Fibroblast of lung (primary cell): ENCODE data around the gene FAM107A.

Source experiments
- EZH2 ChIP-seq: IDR thresholded peaks from 2 replicates; pipeline ENCODE4 v1.5.1; 2012; ENCODE audit warnings: low read length, control low read depth, mild to moderate bottlenecking; ENCODE audit errors: missing control alignments
- TF ChIP-seq, protein P1 (sequence below), 2 donors: IDR thresholded peaks in 1 of 2; conservative IDR thresholded peaks in 1 of 2; 1 replicate in 1 of 2; 2 replicates in 1 of 2; pipeline ENCODE4 v1.5.1; 2011 to 2012; ENCODE audit warnings: low read length in 2 of 2, control low read depth in 1 of 2, inconsistent platforms in 1 of 2, low read depth in 1 of 2, mild to moderate bottlenecking in 1 of 2

DNA sequence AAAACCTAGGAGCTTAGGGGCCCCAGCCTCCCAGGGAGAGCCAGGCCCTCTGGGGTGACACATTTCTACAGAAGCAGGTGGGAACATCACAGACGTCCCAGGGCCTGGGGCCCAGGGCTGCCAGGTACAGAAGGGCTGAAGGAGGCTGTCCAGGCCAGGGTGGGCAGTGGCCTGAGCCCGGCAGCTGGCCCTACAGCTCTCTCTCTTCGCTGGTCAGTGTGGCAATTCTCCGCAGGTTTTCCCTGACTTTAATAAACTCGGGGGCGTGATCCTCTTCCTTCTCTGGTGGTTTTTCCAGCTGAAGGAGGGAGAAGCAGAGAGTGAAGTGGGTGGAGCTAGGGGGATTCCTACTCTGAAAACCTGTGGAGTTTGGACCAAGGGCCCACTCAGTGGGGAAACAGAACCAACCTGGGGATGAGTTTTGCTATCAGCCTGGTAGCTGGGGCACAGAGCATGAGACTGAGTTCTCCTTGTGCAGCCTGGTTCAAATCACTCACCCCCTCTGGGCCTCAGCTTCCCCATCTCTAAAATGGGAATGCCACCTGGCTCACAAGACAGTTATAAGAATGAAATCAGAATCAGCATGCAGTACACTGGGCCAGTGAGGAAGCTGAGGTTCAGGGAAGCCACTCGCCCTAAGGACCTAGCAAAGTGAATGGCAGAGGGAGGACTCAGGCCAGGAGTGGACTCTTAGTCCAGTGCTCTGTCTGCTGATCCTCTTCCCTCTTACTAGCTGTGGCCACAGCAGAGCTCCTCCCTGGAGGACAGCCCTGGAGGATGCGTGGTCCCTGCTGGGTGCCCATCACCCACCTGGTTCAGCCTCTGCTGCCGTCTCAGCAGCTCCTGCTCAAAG, 10.6 kb downstream of the FAM107A start:
- TF ChIP-seq, protein P1, sequence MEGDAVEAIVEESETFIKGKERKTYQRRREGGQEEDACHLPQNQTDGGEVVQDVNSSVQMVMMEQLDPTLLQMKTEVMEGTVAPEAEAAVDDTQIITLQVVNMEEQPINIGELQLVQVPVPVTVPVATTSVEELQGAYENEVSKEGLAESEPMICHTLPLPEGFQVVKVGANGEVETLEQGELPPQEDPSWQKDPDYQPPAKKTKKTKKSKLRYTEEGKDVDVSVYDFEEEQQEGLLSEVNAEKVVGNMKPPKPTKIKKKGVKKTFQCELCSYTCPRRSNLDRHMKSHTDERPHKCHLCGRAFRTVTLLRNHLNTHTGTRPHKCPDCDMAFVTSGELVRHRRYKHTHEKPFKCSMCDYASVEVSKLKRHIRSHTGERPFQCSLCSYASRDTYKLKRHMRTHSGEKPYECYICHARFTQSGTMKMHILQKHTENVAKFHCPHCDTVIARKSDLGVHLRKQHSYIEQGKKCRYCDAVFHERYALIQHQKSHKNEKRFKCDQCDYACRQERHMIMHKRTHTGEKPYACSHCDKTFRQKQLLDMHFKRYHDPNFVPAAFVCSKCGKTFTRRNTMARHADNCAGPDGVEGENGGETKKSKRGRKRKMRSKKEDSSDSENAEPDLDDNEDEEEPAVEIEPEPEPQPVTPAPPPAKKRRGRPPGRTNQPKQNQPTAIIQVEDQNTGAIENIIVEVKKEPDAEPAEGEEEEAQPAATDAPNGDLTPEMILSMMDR (conservative IDR thresholded peaks at IDR 0.05 in 1 of 2, IDR thresholded peaks at IDR 0.05 in 1 of 2; ENCODE audit: low read depth in 1 of 2, low read length in 2 of 2): no peak
- TF ChIP-seq EZH2: no peak
